Measurements from ENCODE around the gene PHACTR2. TPM values are rescaled to one million over a fixed set of nuclear protein-coding genes. Genes with fewer than 3 reads are reported as not detected.

PHACTR2 gene
- 29.8 and 29.9 TPM in 2 replicates for total RNA-seq

DNA sequence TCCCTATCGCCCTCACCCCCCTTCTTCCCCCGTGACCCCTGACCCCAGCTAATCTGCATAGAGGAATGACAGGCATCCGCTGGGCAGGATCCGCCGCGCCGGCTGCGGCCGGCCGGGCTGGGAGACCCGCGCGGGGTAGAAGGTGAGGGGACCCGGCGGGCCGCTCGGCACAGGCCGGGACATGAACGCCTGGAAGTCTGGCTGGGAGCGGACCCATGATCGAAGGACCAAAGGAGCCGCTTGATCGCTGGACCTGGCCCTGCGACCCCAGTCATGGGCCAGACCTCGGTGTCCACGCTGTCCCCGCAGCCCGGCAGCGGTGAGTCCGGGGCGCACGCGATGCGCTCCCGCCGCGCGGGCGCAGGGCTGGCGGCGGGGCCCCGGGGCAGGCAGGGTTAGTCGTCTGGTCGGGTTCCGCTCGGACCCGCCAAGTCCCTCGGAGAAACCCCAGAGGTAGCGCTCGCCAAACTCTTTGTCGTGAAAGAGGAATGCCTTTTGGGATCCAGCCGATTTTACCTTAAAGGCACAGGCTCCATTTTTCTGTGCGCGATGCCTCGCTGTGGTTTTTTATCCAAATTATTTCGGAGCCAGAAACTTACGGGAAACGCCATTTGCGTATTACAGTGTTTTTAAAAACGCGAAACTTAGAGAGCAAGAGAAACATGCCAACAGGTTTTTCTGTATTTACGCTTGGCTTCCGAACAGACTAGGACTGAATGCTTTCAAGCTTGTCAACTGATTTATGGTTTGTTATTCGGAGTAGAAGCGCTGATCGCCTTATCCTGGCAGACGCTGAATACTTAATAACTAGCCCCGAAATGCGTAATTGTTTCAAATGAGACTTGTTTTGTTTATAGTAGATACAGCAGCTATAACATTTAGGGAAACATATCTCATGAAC, at the start of gene PHACTR2:
Gene PHACTR2, plus strand, starts transcription at position 75 of the 901 bp plus-strand sequence. Its CDS starts 199 bp downstream, at position 274.

DNA sequence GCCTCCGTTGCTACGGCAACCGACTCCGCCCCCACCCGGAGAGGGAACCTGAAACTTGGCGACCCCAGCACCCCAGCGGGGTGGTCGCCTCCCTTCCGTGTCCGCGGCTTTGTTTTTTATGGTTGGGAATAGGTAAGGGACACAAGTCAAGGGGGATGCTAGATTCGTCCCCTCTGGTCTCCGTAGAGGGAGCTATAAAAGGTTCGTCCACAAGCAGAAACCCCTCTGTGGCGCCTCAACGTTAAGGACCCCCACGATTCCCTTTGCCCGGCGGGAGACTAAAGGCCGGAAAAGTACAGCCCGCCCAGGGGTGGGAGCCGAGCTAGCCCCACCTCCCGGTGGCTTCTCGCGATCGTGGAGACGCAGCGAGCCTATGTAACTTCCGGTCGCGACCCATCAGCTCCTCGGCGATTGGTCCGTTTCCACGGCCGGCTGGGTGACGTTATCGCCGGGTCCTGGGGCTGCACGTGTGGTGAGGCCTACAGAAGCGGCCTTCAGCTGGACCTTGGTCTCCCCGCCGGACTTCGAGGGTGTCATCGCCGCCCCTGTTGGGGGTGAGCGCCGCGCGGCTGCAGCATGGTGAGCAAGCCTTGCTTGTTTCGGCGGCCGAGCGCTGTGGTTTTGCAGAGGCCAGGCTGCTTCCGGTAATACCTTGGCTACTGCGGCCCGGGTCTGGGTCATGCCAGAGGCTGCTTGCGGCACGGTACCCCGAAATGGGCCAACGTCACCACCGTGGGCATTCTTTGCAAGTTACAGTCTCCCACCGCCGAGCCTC, 165.3 kb downstream of the PHACTR2 start, which contains the start of gene LTV1:
Gene LTV1, plus strand, starts transcription at position 437 of the 775 bp plus-strand sequence. Its CDS starts 140 bp downstream, at position 577.

DNA sequence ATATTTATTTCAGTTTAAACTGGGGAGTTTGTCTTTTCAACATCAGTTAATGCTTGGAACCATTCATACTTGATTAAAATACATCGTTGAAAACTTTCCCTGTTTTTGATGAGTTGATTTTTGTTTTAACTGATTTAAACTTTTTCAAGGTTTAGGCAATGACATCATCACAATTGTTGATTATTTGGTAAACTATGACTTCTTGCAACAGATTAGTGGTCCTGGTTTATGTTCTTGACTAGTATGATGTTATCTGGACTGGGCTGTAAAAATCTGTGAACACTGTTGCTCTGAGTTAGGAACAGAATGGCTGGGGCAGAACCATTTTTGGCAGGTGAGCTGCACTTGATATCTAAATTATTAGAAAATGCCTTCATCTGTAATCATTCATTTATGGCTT, 186.5 kb downstream of the PHACTR2 start, which contains the start of gene ZC2HC1B:
Gene ZC2HC1B, plus strand, starts transcription at position 241 of the 400 bp plus-strand sequence. Its CDS starts 66 bp downstream, at position 307.

Other genes starting within 250 kb of the PHACTR2 start
- 3.9 and 4.3 TPM in 2 replicates for gene ADAT2, start 227.3 kb upstream of the PHACTR2 start, total RNA-seq
- 14.9 and 16.1 TPM in 2 replicates for gene PEX3, start 227.2 kb upstream of the PHACTR2 start, total RNA-seq
- gene FUCA2, start 166.2 kb upstream of the PHACTR2 start, total RNA-seq = 29.9 and 41.1 TPM in 2 replicates
- gene LTV1, start 165.4 kb downstream of the PHACTR2 start, total RNA-seq = 12.8 and 18.3 TPM in 2 replicates
- gene ZC2HC1B, start 186.5 kb downstream of the PHACTR2 start, total RNA-seq = not detected in 2 replicates